Fibroblast of upper back skin (primary cell): ENCODE data around the gene OR2J1.
"Not testable (repeated sequence)": the region's sequence is repeated elsewhere in the genome, so short reads cannot be mapped to it uniquely, and the experiment has no call there.

Experiments used
- DNase-seq: peaks from one replicate; pipeline ENCODE4 v3.0.0-alpha.2; 2013

OR2J1 gene

DNA sequence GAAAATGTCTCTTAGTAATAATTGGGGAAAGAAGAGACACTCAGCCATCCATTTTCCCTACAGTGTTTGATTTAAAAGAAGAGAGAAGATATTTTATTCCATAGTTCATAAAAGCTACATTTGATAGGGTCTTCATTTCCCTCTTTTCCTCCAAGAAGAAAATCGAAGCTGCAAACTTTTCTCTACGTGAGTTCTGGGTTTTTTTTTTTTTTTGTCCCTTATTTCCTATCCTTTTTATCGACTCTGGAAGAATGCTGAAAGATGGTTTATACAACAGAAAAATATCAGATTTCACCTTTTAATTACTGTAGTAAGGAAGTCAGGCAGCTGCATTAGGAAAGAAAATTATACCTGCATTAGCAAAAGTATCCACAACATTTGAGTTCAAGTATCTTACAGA, at the start of gene OR2J1:
Gene OR2J1, plus strand, starts transcription at position 301 of the 400 bp plus-strand sequence. CDS start 1,453 bp downstream, outside the sequence.
- no peak for DNase-seq

DNA sequence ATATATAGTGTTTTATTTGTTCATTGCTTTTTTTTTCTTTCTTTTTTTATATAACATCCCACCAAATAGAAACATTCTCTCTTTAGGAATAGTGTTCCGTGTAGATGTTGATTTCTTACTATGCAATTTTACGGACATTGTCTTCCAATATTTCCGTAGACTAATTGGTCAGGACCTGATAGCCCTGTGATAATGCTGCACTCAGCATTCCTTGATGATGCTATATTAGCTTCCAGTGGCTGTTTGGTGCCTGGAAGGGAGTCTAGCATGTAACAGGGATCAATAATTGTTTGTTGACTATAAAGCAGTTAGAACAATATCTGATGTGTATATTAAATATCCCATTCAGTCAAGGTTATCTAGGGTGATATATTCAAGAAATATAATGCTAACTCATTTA, 47.6 kb upstream of the OR2J1 start:
- no peak for DNase-seq

DNA sequence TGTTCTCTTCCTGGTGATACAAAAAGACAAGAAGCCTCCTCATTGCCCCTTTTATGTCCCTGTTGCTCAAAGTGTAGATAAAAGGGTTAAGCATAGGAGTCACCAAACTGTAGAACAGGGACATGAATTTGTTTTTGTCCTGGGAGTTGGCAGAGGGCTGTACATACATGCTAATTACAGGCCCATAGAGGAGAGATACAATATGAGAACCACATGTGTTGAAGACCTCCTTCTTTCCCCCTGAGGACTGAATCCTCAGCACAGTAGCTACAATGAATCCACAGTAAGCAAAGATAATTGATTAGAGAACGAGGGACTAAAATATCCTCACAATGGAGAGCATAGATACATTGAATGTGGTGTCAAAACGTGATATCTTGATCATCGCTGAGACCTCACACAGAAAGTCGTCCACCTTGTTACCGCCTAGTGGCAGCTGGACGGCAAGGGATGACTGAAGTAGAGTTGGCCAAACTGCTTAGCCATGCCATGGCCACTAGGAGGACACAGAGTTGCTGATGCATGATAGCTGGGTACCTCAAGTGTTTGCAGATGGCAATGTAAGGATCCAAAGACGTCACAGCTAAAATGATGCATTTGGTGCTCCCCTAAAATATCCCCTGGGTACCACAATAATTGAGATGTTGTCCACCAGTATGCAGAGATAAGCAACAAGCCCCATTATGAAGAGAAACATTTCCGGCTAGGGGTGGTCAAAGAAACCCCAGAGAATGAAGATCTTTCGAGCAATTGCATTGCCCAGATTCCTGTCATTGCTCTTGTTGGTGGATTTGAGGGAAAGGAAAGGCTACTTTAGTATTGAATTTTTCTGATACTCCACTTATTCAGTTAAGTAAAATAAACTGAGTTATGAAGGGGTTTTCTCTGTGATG, 27.2 kb upstream of the OR2J1 start:
- no peak for DNase-seq

DNA sequence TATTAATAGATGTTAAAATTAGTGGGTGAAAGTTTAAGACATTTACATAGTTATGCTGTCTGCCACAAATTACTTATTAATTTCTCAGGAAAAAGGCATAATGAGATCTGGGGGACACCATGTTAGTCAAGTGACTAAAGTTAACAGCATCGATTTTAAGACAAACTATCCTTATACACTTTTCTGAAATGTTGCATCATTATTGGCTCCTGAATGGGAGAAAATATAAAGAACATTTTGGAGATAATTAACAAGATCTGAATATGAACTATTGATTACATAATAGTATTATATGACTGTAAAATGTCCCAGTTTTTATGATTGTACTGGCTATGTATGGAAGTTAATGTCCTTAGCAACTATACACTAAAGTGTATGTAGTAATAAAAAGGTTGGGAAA, 20.1 kb upstream of the OR2J1 start:
- DNase-seq: no peak

DNA sequence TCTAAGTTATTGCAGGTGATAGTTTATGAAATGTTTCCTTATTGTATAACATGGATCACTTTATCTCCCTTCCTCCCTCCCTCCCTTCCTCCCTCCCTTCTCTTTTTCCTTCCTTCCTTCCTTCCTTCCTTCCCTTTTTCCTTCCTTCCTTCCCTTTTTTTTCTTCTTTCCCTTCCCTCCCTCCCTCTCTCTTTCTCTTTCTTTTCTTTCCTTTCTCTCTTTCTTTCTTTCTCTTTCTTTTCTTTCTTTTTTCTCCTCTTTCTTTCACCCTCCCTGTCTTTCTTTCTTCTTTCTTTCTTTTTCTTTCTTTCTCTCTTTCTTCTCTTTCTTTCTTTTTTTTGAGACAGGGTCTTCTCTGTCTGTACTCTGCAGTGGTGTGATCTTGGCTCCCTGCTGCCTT, 18.0 kb upstream of the OR2J1 start:
- no peak for DNase-seq

DNA sequence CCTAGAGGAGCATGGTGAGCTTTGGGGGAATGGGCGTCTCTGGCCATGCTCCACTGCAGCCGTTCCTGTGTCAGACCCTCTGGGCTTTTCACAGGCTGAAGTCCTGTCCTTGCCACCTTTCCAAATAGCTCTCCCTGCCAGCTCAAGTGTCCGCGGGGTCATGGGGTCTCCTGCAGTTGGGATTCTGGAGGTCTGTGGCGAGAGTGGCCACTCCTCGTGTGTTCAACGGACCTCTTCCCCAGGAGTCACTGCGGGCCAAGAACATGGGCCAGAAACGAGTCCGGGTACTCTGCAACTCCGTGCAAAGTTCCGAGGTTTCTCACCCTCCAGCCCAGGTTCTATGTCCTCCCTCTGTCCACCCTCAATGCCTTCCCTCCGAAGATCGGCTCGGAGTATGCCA, 16.8 kb upstream of the OR2J1 start:
- no peak for DNase-seq

DNA sequence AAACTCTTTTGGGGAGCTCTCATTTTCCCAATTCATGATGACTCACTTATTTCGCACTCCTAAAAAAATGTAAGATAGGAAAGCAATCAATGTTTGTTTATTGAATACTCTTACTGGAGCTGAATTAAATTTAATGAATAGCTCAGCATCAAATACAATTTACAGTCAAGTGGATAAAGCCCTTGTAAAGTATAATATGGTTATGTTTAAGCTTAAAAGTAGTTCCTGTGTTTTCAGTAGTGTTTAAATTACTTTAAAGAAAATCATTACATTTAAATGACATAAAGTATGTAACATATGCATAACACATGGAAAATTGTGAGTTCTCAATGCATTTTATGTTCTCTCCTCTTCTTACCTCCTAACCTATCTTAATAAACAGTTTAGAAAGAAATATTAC, 12.1 kb upstream of the OR2J1 start, which contains the start of gene OR2B3:
Gene OR2B3, minus strand, starts transcription at position 101 of the 400 bp plus-strand sequence. Its CDS starts 65 bp downstream, at position 36.
- no peak for DNase-seq

DNA sequence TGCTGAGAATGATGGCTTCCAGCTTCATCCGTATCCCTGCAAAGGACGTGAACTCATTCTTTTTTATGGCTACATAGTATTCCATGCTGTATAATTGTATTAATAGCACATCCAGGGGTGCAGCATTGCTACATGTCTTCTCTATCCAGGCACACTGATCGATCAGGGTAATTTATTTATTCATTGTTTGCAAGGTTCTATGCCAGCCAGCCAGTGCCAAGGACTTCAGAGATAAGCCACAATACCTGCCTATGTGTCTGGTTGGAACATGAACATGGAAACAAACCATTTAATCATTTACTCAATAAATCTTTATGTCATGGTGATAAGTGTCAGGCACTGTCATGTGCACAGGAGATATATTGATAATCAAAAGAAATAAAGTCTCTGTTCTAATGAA, 6.3 kb upstream of the OR2J1 start:
- DNase-seq: no peak

DNA sequence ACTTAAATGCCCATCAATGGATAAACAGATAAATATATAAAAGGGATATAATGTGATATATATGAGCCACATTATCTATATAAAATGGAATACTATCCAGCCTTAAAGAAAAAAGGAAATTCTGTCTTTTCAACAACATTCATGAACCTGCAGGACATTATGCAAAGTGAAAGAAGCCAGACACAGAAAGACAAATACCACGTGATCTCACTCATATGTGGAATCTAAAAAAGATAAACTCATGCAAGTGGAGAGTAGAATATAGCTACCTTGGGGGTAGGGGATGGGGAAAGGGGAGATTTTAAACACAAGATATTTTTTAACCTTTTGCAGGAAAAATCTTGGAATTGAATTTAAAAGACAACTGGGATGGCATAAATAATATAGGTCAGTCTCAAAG, 1.5 kb upstream of the OR2J1 start:
- no peak for DNase-seq

DNA sequence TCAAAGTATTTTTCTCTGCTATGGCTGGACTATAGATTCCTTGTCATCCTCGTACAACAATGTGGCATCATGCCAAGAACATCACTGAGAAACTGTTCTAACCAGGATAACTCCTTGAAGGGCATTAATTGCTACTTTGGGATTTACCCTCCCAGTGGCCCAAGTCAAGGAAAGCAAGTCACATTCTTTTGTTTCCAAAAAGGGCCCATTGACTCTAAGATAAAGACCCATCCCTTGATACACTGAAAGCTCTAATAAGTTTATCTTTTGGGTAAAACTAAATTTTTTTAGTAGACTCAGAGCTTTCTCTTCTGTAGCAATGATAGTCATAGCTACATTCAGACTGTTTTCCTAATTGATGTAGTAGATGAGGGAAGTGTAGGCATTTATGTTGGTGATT, 8.5 kb downstream of the OR2J1 start, which contains the start of gene OR2J3:
Gene OR2J3, plus strand, starts transcription at position 301 of the 400 bp plus-strand sequence. CDS start 3,833 bp downstream, outside the sequence.
- no peak for DNase-seq

DNA sequence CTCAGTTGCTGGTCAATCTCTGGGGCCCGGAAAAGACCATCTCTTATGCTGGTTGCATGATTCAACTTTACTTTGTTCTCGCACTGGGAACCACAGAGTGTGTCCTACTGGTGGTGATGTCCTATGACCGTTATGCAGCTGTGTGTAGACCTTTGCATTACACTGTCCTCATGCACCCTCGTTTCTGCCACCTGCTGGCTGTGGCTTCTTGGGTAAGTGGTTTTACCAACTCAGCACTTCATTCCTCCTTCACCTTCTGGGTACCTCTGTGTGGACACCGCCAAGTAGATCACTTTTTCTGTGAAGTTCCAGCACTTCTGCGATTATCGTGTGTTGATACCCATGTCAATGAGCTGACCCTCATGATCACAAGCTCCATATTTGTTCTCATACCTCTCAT, 12.8 kb downstream of the OR2J1 start:
- no peak for DNase-seq

DNA sequence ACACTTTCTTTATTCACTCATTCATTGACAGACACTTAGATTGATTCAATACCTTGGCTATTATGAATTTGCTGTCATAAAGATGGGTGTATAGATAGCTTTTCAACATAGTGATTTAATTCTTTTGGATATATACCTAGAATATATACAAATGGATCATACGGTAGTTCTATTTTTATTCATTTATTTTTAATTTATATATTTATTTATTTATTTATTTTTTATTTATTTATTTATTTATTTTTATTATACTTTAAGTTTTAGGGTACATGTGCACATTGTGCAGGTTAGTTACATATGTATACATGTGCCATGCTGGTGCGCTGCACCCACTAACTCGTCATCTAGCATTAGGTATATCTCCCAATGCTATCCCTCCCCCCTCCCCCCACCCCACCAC, 15.7 kb downstream of the OR2J1 start:
- DNase-seq: not testable (repeated sequence)

DNA sequence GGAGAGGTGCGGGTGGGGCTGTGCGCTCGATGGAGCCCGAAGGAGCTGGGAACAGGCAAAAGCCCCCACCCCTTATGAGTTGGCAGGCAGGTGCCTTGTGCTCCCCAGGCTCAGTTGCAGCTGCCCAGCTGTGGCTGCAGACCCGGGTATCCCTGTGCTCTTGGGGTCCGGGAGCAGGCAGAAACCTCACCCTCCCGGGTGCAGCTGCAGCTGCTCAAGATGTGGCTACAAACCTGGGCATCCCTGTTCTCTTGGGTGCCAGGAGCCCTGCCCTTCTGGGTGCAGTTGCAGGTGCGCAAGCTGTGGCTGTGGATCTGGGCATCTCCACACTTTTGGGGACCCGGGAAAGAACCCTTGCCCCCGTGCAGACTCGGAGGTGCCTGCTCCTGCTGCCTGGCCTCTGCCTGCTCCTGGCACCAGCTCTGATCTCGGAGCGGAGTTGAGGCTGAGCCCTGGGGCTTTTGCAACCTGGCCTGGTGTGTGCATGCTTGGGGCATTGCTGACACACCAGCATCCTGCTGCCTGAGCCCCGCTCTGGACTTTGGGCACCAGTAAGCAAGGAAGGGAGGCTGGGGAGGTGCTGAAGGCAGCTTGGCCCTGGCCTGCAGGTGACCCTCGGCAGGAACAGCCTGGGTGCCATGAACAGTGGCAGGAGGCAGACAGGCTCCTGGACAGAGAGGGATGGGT, 30.2 kb downstream of the OR2J1 start:
- no peak for DNase-seq

DNA sequence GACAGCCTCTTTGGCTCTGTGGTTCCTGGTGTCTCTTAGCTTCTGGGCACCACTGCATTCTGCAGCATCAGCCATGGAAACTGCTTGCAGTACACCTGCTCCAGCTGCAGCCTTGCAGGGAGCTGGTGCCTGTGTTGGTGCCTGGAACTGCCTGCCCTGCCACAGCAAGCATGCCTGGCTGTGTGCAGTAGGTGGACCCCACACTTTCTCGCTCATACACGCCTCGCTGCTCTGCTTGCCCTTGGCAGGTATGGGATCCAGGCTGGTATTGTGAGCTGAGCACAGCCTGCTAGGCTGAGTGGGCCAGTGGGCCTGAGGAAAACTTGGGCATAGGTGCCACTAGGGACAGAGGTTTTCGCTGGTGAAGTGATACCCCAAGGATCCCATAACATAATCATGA, 31.4 kb downstream of the OR2J1 start:
- no peak for DNase-seq

DNA sequence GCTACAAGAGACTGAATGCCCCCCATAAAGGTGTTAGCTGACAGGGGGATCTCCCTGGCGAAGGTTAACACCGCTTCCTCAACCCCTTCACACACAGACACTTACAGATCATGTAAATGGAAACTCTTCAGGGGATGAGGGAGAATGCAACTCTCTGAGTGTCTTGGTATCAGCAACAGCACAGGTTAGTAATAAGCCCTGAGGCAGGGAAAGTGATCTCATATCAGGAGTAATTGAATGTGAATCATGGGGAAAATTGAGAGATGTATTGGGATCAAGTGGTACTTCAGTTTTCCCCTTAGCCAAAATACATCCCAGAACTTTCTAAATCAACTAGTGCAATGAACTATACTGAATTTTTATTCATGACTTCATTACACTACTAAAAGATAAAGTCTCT, 32.4 kb downstream of the OR2J1 start:
- no peak for DNase-seq

DNA sequence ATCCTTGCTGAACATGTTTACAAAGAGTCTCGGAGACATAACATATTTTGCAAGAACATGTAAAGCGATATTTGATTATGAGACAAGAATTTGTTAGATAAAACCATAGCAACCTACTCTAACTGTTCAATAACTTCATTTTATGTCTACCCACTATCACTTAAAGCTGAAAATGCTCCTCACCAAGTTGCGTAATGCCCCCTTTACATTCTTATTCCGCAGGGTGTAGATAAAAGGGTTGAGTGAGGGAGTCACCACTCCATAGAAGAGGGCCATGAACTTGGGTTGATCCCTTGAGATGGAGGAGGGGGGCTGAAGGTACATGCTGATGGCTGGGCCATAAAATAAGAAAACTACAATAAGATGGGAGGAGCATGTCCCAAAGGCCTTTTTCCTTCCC, 38.4 kb downstream of the OR2J1 start:
- no peak for DNase-seq

DNA sequence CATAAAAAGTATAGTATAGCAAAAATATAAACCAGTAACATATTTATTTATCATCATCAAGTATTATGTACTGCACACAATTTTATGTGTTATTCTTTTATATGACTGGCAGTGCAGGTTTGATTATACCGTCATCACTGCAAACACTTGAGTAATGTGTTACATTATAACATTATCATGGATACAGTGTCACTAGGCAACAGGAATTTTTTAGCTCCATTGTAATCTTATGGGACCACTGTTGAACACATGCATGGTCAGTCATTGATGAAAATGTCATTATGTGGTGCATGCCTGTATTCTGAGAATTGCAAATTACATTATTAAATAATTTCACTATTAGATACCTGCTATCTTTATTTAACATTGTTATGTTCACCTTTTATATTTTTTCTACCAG, 42.3 kb downstream of the OR2J1 start:
- no peak for DNase-seq

DNA sequence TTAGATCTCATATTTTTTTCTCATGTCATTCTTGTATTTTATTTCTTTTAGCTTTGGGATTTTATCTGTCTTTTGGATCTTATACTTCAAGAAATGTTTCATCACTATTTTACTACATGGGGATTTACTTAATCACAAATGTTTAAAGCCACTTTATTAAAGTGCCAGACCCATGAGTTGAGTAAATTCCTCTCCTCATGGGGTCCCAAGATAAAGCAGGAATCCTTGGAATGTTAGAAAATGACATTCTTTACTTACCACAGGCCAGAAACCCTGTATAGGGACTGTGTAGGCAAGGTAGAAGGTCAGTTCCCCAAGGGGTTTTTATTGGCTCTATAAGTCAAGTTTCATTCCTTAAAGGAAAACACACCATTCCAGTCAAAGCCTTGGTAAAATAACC, 43.0 kb downstream of the OR2J1 start:
- DNase-seq: no peak

DNA sequence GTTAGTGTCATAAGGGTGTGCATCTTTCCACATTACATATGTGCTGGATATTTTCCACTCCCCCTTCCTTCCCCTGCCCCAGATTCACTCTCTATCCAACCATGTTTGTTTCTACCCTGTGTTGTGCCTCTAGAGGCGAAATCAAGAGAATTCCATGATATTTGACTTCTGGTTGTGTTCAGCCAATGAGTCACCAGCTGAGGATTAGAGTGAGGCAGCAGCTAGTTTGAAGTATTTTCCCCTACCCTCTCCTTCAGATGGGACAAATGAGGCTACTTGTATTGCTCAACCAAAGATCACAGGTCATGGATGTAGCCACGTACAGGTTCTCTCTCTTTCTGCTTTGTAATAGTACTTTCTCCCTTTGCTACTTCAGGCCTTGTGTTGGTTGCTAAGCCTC, 46.9 kb downstream of the OR2J1 start:
- no peak for DNase-seq

DNA sequence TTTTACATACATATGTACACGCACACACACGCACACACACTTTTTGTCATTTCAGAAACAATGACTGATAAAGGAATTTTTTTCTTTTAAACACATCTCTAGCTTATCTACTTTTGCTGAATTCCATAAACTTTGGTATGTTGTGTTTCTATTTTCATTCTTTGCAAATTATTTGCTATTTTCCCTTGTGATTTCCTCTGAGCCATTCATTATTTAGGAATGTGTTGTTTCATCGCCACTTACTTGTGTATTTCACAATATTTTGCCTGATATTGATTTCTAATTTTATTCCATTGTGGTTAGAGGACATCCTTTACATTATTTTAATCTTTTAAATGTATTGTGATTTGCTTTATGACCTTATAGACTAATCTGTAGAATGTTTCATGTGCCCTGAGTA, 47.8 kb downstream of the OR2J1 start:
- DNase-seq: no peak

DNA sequence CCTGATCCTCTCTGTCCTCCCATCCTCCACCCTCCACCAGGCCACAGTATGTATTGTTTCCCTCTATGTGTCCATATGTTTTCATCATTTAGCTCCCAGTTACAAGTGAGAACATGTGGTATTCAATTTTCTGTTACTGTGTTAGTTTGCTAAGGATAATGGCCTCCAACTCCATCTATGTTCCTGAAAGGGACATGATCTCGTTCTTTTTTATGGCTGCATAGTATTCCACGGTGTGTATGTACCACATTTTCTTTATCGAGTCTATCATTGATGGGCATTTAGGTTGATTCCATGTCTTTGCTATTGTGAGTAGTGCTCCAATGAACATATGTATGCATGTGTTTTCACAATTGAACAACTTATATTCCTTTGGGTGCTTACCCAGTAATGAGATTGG, 50.2 kb downstream of the OR2J1 start:
- not testable (repeated sequence) for DNase-seq
